Skeletal muscle satellite cell (primary cell): ENCODE measurements around the gene MRPL48.
A peak's percentile ranks its signal among the peaks of the same experiment; 100 is the strongest.

Experiments used
- H3K27me3 ChIP-seq: 2 replicates; pipeline ENCODE4 v1.7.0; 2013; ENCODE audit warnings: low read length; ENCODE audit not compliant: control insufficient read depth, insufficient read depth
- H3K36me3 ChIP-seq: 2 replicates; pipeline ENCODE4 v1.7.0; 2013; ENCODE audit warnings: mild to moderate bottlenecking, control low read depth, low read length; ENCODE audit not compliant: insufficient read depth
- H3K4me1 ChIP-seq: 2 replicates; pipeline ENCODE4 v1.7.0; 2013; ENCODE audit warnings: low read length; ENCODE audit not compliant: control insufficient read depth, insufficient read depth
- H3K4me2 ChIP-seq: 2 replicates; pipeline ENCODE4 v1.7.0; 2013; ENCODE audit warnings: mild to moderate bottlenecking, low read length
- H3K4me3 ChIP-seq: 2 replicates; pipeline ENCODE4 v1.7.0; 2013; ENCODE audit warnings: low read length
- H3K9ac ChIP-seq: 2 replicates; pipeline ENCODE4 v1.7.0; 2013; ENCODE audit warnings: mild to moderate bottlenecking, low read depth, low read length, moderate library complexity
- H3K9me3 ChIP-seq: replicated peaks from 2 replicates; pipeline ENCODE4 v1.7.0; 2013; ENCODE audit warnings: mild to moderate bottlenecking, control low read depth, low read length

Gene MRPL48

GRCh38 chr11:73852049-73852448 is 64.4 kb downstream of the MRPL48 start:
- H3K4me2 ChIP-seq: no peak overlapping the region
- H3K27me3 ChIP-seq: no peaks in the 10 kb centered on the region
- H3K9me3 ChIP-seq: no peaks in the 10 kb centered on the region
- H3K4me1 ChIP-seq: no peaks in the 10 kb centered on the region
- no peaks in the 10 kb centered on the region for H3K36me3 ChIP-seq
- no peak overlapping the region for H3K4me3 ChIP-seq
- H3K9ac ChIP-seq: no peak overlapping the region

- no peak overlapping the region for H3K4me2 ChIP-seq
- H3K4me1 ChIP-seq: no peaks in the 10 kb centered on the region
- H3K36me3 ChIP-seq: no peaks in the 10 kb centered on the region
- H3K4me3 ChIP-seq: no peak overlapping the region
- H3K27me3 ChIP-seq: no peaks in the 10 kb centered on the region
- H3K9ac ChIP-seq: no peak overlapping the region
- no peaks in the 10 kb centered on the region for H3K9me3 ChIP-seq
Measured at GRCh38 chr11:73854680-73855079, 67.0 kb downstream of the MRPL48 start.

- H3K9me3 ChIP-seq: no peaks in the 10 kb centered on the region
- no peaks in the 10 kb centered on the region for H3K4me1 ChIP-seq
- peaks cover 3% of the 10 kb centered on the region for H3K36me3 ChIP-seq
- no peak overlapping the region for H3K9ac ChIP-seq
- H3K4me2 ChIP-seq: no peak overlapping the region
- H3K4me3 ChIP-seq: no peak overlapping the region
- H3K27me3 ChIP-seq: no peaks in the 10 kb centered on the region
Measured at GRCh38 chr11:73856031-73856567, 68.4 kb downstream of the MRPL48 start.

GRCh38 chr11:73859671-73860070 is 72.0 kb downstream of the MRPL48 start:
- Histone ChIP-seq H3K9ac (no peak overlapping the region), H3K9me3 (no peaks in the 10 kb centered on the region), H3K4me2 (no peak overlapping the region), H3K4me3 (no peak overlapping the region), H3K36me3 (peaks cover 3% of the 10 kb centered on the region), H3K27me3 (no peaks in the 10 kb centered on the region), H3K4me1 (no peaks in the 10 kb centered on the region)

GRCh38 chr11:73860202-73860601 is 72.5 kb downstream of the MRPL48 start:
- H3K27me3 ChIP-seq: no peaks in the 10 kb centered on the region

GRCh38 chr11:73862986-73863385 is 75.3 kb downstream of the MRPL48 start:
- Histone ChIP-seq H3K4me2 (no peak overlapping the region), H3K4me3 (no peak overlapping the region), H3K9ac (no peak overlapping the region), H3K4me1 (peaks cover 13% of the 10 kb centered on the region), H3K36me3 (peaks cover 3% of the 10 kb centered on the region), H3K9me3 (no peaks in the 10 kb centered on the region), H3K27me3 (no peaks in the 10 kb centered on the region)

More at GRCh38 chr11:73860202-73860601, 72.5 kb downstream of the MRPL48 start:
- H3K9ac ChIP-seq: no peak overlapping the region
- H3K36me3 ChIP-seq: peaks cover 3% of the 10 kb centered on the region
- H3K4me3 ChIP-seq: no peak overlapping the region
- H3K4me1 ChIP-seq: no peaks in the 10 kb centered on the region
- no peaks in the 10 kb centered on the region for H3K9me3 ChIP-seq
- no peak overlapping the region for H3K4me2 ChIP-seq

- no peaks in the 10 kb centered on the region for H3K27me3 ChIP-seq
- H3K4me1 ChIP-seq: peaks cover 17% of the 10 kb centered on the region
- H3K9ac ChIP-seq: no peak overlapping the region
- peak overlapping the region; percentile 11 for H3K4me2 ChIP-seq
- H3K9me3 ChIP-seq: no peaks in the 10 kb centered on the region
- no peak overlapping the region for H3K4me3 ChIP-seq
- peaks cover 3% of the 10 kb centered on the region for H3K36me3 ChIP-seq
Measured at GRCh38 chr11:73866095-73866579, 78.5 kb downstream of the MRPL48 start.

- Histone ChIP-seq H3K4me3 (no peak overlapping the region), H3K4me1 (peaks cover 17% of the 10 kb centered on the region), H3K27me3 (no peaks in the 10 kb centered on the region), H3K36me3 (peaks cover 6% of the 10 kb centered on the region), H3K4me2 (peak overlapping the region; percentile 27), H3K9ac (peak overlapping the region; percentile 54), H3K9me3 (no peaks in the 10 kb centered on the region)
Measured at GRCh38 chr11:73866586-73866996, 78.9 kb downstream of the MRPL48 start.

GRCh38 chr11:73869332-73869949 is 81.8 kb downstream of the MRPL48 start:
- Histone ChIP-seq H3K27me3 (no peaks in the 10 kb centered on the region), H3K9me3 (no peaks in the 10 kb centered on the region), H3K4me3 (no peak overlapping the region), H3K9ac (no peak overlapping the region), H3K36me3 (peaks cover 19% of the 10 kb centered on the region), H3K4me1 (peaks cover 28% of the 10 kb centered on the region), H3K4me2 (no peak overlapping the region)

GRCh38 chr11:73870261-73870660 is 82.6 kb downstream of the MRPL48 start:
- peaks cover 25% of the 10 kb centered on the region for H3K36me3 ChIP-seq
- no peak overlapping the region for H3K4me3 ChIP-seq
- H3K9me3 ChIP-seq: no peaks in the 10 kb centered on the region
- H3K4me1 ChIP-seq: peaks cover 36% of the 10 kb centered on the region
- H3K9ac ChIP-seq: no peak overlapping the region
- no peak overlapping the region for H3K4me2 ChIP-seq
- no peaks in the 10 kb centered on the region for H3K27me3 ChIP-seq

GRCh38 chr11:73872749-73873357 is 85.2 kb downstream of the MRPL48 start:
- no peaks in the 10 kb centered on the region for H3K9me3 ChIP-seq
- peak overlapping the region; percentile 26 for H3K4me2 ChIP-seq
- no peaks in the 10 kb centered on the region for H3K27me3 ChIP-seq
- peaks cover 30% of the 10 kb centered on the region for H3K4me1 ChIP-seq
- peaks cover 28% of the 10 kb centered on the region for H3K36me3 ChIP-seq
- peak overlapping the region; percentile 32 for H3K4me3 ChIP-seq
- H3K9ac ChIP-seq: peak overlapping the region; percentile 20
